GF-D8 (cell line): ENCODE data around the gene ARHGEF38.
"Not testable (repeated sequence)": the region's sequence is repeated elsewhere in the genome, so short reads cannot be mapped to it uniquely, and the experiment has no call there.

Experiments
- DNase-seq: peaks from one replicate; lab custom pipeline; 2025; lab: John Stamatoyannopoulos, UW

Gene ARHGEF38

DNA sequence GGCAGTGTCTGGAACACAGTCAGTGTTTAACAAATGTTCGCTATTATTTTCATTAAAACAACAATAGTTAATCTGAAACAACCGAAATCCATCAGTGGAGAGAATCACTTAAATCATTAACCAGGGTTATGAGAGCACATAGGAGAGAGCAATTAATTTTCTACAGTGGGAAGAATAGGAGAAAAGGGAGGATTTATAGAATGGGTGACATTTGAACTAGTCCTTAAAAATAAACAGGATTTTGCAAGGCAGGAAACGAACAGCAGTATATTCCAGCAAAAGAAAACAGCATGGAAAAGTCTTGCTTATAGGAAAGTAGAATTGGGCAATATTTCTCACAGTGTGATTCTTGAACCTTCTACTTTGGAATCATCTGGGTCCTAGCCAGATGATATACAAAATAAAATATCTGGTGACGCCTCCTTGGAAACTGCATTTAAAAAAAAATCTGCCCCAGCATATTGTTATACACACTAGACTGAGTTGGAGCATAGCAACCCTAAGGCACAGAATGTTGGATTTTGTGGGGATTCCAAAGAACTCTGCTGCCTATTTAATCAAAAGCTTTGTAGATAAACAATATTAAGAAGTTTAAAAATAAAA is 100.0 kb downstream of the ARHGEF38 start:
- DNase-seq: no peak

GRCh38 chr4:105657117-105657765 is 104.8 kb downstream of the ARHGEF38 start:
- DNase-seq: no peak

- no peak for DNase-seq
These were observed 106.8 kb downstream of the ARHGEF38 start for GRCh38 chr4:105659190-105659589.

DNA sequence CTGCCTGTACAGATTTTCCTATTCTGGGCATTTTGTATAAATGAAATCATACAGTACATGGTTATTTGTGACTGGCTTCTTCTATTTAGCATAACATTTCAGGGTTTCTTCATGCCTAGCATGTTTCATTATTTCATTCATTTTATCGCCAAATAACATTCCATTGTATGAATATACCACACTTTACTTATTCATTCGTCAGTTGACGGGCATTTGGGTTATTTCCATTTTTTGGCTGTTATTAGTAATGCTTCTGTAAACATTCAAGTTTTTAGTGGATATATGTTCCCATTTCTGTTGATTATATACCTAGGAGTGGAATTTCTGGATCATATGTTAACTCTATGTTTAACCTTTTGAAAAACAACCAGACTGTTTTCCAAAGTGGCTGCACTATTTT is 108.6 kb downstream of the ARHGEF38 start:
- DNase-seq: no peak

DNA sequence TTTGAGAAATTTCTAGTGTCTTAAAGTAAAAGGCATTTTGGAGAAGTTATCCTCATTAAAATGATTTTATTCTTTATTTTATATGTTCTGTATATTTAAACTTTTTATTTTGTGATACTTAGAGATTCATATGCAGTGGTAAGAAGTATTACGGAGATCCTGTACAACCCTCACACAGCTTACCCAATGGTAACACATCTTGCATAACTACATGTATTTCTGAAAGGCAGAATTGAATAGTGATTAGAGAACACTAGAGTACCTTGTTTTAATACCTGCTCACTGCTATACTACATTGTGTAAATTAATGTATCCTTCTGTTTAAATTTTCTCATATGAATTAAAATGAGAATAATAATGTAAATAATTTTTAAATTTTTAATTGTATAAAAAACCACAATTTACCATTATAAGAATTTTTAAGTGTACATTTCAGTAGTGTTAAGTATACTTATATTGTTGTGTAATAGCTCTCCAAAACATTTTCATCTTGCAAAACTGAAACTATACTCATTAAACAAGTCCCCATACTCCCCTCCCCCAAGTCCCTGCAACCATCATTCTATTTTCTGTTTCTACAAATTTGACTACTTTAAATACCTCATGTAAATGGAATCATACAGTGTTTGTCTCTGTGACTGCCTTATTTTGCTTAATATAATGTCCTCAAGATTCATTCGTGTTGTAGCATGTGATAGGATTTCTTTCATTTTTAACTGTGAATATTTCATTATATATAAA is 110.7 kb downstream of the ARHGEF38 start:
- no peak for DNase-seq

DNA sequence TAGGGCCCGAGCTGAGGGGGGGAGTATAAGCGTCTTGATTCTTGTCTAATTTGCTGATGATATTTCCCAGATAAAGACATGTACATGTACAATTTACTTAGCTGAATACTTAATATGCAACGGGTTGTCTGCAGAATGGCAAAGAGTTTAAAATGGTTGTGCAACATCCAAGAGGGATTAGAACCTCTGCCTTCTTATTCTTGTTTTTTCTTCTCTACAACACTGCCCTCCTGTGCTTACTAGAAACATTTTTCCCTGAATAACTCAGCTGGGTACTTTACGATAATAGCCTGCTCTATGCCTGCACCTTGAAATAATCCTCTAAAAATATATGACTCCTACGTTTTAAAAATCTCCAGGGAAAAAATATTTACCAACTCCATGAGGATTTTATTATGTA is 114.3 kb downstream of the ARHGEF38 start:
- DNase-seq: no peak

- DNase-seq: no peak
These were observed 118.3 kb downstream of the ARHGEF38 start for GRCh38 chr4:105670684-105671083.

DNA sequence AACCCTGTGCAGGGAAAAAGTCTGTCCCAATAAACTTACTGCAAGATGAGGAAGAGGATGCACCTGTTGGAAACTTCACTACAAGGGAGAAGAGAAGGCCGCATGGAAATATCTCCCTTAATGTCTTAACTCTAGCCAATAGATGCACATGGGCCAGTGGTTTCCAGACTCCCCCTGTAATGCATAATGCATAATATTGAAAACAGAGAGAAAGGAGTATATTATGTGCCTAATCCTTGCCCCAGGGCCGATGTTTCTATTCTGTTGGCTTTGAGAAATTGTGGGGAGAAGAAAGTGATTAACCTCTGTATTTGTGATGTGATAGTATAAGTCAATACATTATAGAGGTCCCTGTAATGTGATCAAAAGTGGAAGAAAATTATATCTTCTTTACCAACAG is 118.9 kb downstream of the ARHGEF38 start:
- no peak for DNase-seq

DNA sequence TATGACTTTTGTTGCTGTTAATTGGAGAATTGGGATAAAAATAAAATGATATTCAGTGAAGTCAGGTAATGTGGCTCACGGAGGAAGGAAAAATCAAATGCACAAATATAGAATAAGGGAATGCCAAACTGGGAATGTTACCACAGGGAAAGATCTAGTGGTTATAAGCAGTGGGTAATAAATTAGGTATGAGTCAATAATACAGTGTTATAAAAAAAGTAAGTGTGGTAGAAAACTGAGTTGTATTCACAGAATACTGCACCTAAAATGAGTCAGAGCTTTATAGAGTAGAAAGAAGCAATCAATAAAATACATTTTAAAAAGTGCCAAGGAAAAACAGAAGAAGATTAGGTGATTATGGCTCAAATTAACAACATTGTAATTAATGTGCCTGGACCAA is 121.6 kb downstream of the ARHGEF38 start:
- DNase-seq: no peak

- no peak for DNase-seq
These were observed 125.3 kb downstream of the ARHGEF38 start for GRCh38 chr4:105677709-105678108.

- DNase-seq: no peak
These were observed 126.8 kb downstream of the ARHGEF38 start for GRCh38 chr4:105679186-105679585.

DNA sequence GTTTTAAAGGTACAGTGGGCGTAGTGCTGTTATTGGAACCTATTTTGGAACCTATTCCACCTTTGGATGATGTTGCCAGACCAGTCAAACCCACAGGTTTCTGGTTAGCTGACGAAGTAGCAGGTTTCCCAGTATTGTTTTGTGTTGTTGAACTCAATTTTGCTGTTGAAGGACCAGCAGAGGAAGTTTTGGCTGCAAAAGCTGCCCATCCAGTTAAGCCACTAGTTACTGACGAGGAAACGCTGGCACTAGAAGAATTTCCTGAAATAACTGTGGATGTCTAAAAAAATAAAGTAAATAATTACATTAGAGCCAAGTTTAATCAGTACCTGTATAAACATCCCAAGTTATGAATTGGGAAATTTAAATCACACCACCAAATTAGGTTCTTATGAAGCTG is 130.6 kb downstream of the ARHGEF38 start:
- no peak for DNase-seq

GRCh38 chr4:105686571-105686970 is 134.2 kb downstream of the ARHGEF38 start:
- DNase-seq: no peak

- DNase-seq: not testable (repeated sequence)
These were observed 142.4 kb downstream of the ARHGEF38 start for GRCh38 chr4:105694812-105695211.

- not testable (repeated sequence) for DNase-seq
These were observed 143.4 kb downstream of the ARHGEF38 start for GRCh38 chr4:105695832-105696231.

GRCh38 chr4:105698607-105699006 is 146.2 kb downstream of the ARHGEF38 start:
- DNase-seq: no peak

- no peak for DNase-seq
These were observed 155.4 kb downstream of the ARHGEF38 start for GRCh38 chr4:105707782-105708180.

GRCh38 chr4:105708181-105709080 is 156.0 kb downstream of the ARHGEF38 start, which contains the start of the genes GSTCD and INTS12:
TSS of gene GSTCD (plus strand) at chr4:105708784. CDS start at chr4:105717614, 8,830 bp downstream.
TSS of gene INTS12 (minus strand) at chr4:105708689. CDS start at chr4:105700005, 8,684 bp downstream.
- peak; percentile 70 for DNase-seq

- peak; percentile 27 for DNase-seq
These were observed 156.6 kb downstream of the ARHGEF38 start for GRCh38 chr4:105709081-105709450.

GRCh38 chr4:105710012-105710600 is 157.7 kb downstream of the ARHGEF38 start:
- DNase-seq: no peak

- DNase-seq: no peak
These were observed 158.3 kb downstream of the ARHGEF38 start for GRCh38 chr4:105710678-105711077.

DNA sequence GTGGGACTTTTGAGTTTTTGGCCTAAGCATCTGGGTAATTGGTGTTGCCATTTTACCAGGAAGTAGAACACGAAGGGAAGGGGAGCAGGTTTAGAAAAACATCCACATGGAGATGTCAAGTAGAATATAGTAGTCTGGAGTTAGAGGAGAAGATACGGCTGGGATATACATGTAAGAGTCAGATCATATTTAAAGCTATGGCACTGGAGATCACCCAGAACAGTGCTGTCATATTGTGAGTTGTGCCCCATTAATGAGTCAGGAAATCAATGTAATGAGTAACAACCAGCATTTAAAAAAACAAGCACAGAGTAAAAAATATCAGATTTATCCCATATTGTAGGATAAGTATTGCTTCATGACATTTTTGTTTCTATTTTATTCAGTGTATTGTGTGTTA is 160.3 kb downstream of the ARHGEF38 start:
- no peak for DNase-seq
